Measurements from ENCODE around the gene RPS25. TPM values are rescaled to one million over a fixed set of nuclear protein-coding genes. Genes with fewer than 3 reads are reported as not detected.

Gene RPS25
- total RNA-seq, 1 experiment from 2014 or later: 1,450 TPM

DNA sequence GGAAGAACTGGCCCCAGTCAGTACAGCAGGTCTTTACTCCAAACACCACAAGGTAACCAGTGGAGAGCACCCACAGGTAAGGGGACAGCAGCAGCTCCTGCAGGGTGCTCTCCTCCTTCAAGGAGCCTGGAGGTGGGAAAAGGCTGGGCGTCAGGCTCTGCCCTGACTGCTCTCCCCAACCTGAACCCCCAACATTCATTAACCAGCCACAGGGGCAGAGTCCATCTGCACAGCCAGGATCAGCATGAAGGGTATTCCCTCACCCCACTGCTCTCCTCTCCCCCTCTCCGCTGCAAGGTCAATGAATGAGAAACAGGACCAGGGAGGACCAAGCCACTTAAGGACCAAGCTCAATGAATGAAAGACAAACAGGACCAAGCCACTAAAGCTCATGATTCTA lies 8.8 kb upstream of the RPS25 start:
- peaks cover 3% of the 10 kb centered on the region for H3K79me1 ChIP-seq (ENCODE audit: insufficient read depth, low read depth, low read length, poor library complexity, severe bottlenecking)
- no peak overlapping the region for H3K14ac ChIP-seq (ENCODE audit: insufficient read depth, low read length)
- H3K4ac ChIP-seq (ENCODE audit: low read depth, low read length): no peak overlapping the region
- H3K4me2 ChIP-seq (ENCODE audit: insufficient read depth, insufficient read length, low read length): no peak overlapping the region
- no peaks in the 10 kb centered on the region for H3K9me3 ChIP-seq (ENCODE audit: control insufficient read depth, low read depth, low read length)
- DNase-seq: no peak
- peaks cover 14% of the 10 kb centered on the region for H3K23me2 ChIP-seq (ENCODE audit: insufficient read length, low read depth, low read length, poor library complexity, severe bottlenecking)
- no peak overlapping the region for H3K27ac Mint-ChIP-seq
- H3K27ac ChIP-seq (ENCODE audit: insufficient read length, low read depth, low read length): no peak overlapping the region
- H4K8ac ChIP-seq (replicated peaks; ENCODE audit: insufficient read length, low read depth, low read length): no peak overlapping the region
- H2BK120ac ChIP-seq (ENCODE audit: low read depth, low read length, poor library complexity, severe bottlenecking): no peak overlapping the region
- H3T11ph ChIP-seq (ENCODE audit: low read length): no peak overlapping the region
- peaks cover 8% of the 10 kb centered on the region; the same call in 1 of the 2 replicates for H3K4me1 ChIP-seq (ENCODE audit: insufficient read depth, low read length)
- no peak overlapping the region for H2AFZ ChIP-seq (ENCODE audit: low read length)
- no peak overlapping the region for H2AK5ac ChIP-seq (ENCODE audit: insufficient read length, low read length)
- no peak overlapping the region for H2BK20ac ChIP-seq (ENCODE audit: low read depth, low read length, poor library complexity, severe bottlenecking)
- H2BK15ac ChIP-seq (ENCODE audit: low read depth, low read length): no peak overlapping the region
- no peak overlapping the region for H3K56ac ChIP-seq (ENCODE audit: insufficient read length, low read depth, low read length)
- H3K18ac ChIP-seq (ENCODE audit: insufficient read length, low read depth, low read length): no peak overlapping the region
- no peak overlapping the region for H3K9ac ChIP-seq (ENCODE audit: extremely low read depth, insufficient read length, low read length)
- H3K36me3 Mint-ChIP-seq (ENCODE audit: insufficient read depth in 1 of 3, low read depth in 3 of 3): peaks cover 31 to 68% (median 61%) of the 10 kb centered on the region in 3 experiments
- H3K4me1 Mint-ChIP-seq: peaks cover 22 to 24% of the 10 kb centered on the region in 2 experiments
- H4K5ac ChIP-seq (ENCODE audit: insufficient read length, low read depth, low read length): no peak overlapping the region
- no peaks in the 10 kb centered on the region for H3K79me2 ChIP-seq (ENCODE audit: insufficient read depth, low read length)
- no peak overlapping the region for H4K91ac ChIP-seq (ENCODE audit: insufficient read length, low read depth, low read length)
- H3K27me3 Mint-ChIP-seq (ENCODE audit: low read depth): no peaks in the 10 kb centered on the region; the same call in 1 of the 2 replicates
- no peak overlapping the region for H2BK5ac ChIP-seq (ENCODE audit: insufficient read length, low read length)
- H4K20me1 ChIP-seq (ENCODE audit: control insufficient read depth, insufficient read depth, insufficient read length): no peaks in the 10 kb centered on the region
- H3K27me3 ChIP-seq (ENCODE audit: insufficient read depth, low read length): no peaks in the 10 kb centered on the region
- no peak overlapping the region for H3K4me3 Mint-ChIP-seq
- H2BK12ac ChIP-seq (ENCODE audit: insufficient read length, low read depth, low read length): no peak overlapping the region
- H3K23ac ChIP-seq (ENCODE audit: insufficient read length, low read depth, low read length): no peak overlapping the region
- WGBS (ENCODE audit: extremely low coverage, insufficient read length, low lambda C conversion rate): no CpG with 5 or more reads among the region's 2 CpGs
- TF ChIP-seq, protein P1, sequence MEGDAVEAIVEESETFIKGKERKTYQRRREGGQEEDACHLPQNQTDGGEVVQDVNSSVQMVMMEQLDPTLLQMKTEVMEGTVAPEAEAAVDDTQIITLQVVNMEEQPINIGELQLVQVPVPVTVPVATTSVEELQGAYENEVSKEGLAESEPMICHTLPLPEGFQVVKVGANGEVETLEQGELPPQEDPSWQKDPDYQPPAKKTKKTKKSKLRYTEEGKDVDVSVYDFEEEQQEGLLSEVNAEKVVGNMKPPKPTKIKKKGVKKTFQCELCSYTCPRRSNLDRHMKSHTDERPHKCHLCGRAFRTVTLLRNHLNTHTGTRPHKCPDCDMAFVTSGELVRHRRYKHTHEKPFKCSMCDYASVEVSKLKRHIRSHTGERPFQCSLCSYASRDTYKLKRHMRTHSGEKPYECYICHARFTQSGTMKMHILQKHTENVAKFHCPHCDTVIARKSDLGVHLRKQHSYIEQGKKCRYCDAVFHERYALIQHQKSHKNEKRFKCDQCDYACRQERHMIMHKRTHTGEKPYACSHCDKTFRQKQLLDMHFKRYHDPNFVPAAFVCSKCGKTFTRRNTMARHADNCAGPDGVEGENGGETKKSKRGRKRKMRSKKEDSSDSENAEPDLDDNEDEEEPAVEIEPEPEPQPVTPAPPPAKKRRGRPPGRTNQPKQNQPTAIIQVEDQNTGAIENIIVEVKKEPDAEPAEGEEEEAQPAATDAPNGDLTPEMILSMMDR (conservative IDR thresholded peaks at IDR 0.05): no peak
- no peaks in the 10 kb centered on the region for H3K9me3 Mint-ChIP-seq
